ENCODE data around the gene IGFBP5.

Gene IGFBP5

GRCh38 chr2:216713691-216714336 lies 18.5 kb upstream of the IGFBP5 start:
- DNase-seq, result no peak

GRCh38 chr2:216711348-216711747 lies 16.0 kb upstream of the IGFBP5 start:
- DNase-seq, result no peak

- DNase-seq, result no peak
These were observed 15.4 kb upstream of the IGFBP5 start for GRCh38 chr2:216710551-216711301.

- DNase-seq, result no peak
These were observed 7.4 kb upstream of the IGFBP5 start for GRCh38 chr2:216702756-216703155.

GRCh38 chr2:216701544-216701943 lies 6.2 kb upstream of the IGFBP5 start:
- DNase-seq, result no peak

- no peak for DNase-seq
These were observed 5.4 kb upstream of the IGFBP5 start for GRCh38 chr2:216700781-216701180.

- no peak for DNase-seq
These were observed 4.8 kb upstream of the IGFBP5 start for GRCh38 chr2:216700088-216700567.

GRCh38 chr2:216698895-216699294 lies 3.5 kb upstream of the IGFBP5 start:
- DNase-seq, result no peak

GRCh38 chr2:216698293-216698692 lies 2.9 kb upstream of the IGFBP5 start:
- DNase-seq, result no peak

- DNase-seq, result no peak
These were observed 1.6 kb upstream of the IGFBP5 start for GRCh38 chr2:216696751-216697560.

- DNase-seq, result no peak
These were observed 972 bp upstream of the IGFBP5 start for GRCh38 chr2:216696321-216696720.

- DNase-seq, result no peak
These were observed 527 bp downstream of the IGFBP5 start for GRCh38 chr2:216694826-216695217.

GRCh38 chr2:216694082-216694825 lies 1.1 kb downstream of the IGFBP5 start:
- peak; percentile 57 for DNase-seq

GRCh38 chr2:216693414-216694080 lies 1.8 kb downstream of the IGFBP5 start:
- no peak for DNase-seq

GRCh38 chr2:216692636-216693413 lies 2.5 kb downstream of the IGFBP5 start:
- peak; percentile 85 for DNase-seq

- peak; percentile 32 for DNase-seq
These were observed 4.3 kb downstream of the IGFBP5 start for GRCh38 chr2:216690853-216691741.

GRCh38 chr2:216690456-216690852 lies 4.9 kb downstream of the IGFBP5 start:
- DNase-seq, result no peak

- DNase-seq, result no peak
These were observed 6.0 kb downstream of the IGFBP5 start for GRCh38 chr2:216689397-216689796.

GRCh38 chr2:216688731-216689340 lies 6.5 kb downstream of the IGFBP5 start:
- no peak for DNase-seq

GRCh38 chr2:216687646-216688045 lies 7.7 kb downstream of the IGFBP5 start:
- peak; percentile 66 for DNase-seq

All from stimulated activated CD8-positive, alpha-beta memory T cell treated with anti-CD3 and anti-CD28 coated beads, Interleukin-4, amount 100 ng/mL, for 48 hours (primary cell).